HS-27A (cell line): ENCODE data around the gene PEAK3.

Source experiments
- DNase-seq: peaks from one replicate; pipeline ENCODE4 v3.0.0-alpha.2; 2012; ENCODE audit warnings: low read depth, missing footprints

The PEAK3 gene

DNA sequence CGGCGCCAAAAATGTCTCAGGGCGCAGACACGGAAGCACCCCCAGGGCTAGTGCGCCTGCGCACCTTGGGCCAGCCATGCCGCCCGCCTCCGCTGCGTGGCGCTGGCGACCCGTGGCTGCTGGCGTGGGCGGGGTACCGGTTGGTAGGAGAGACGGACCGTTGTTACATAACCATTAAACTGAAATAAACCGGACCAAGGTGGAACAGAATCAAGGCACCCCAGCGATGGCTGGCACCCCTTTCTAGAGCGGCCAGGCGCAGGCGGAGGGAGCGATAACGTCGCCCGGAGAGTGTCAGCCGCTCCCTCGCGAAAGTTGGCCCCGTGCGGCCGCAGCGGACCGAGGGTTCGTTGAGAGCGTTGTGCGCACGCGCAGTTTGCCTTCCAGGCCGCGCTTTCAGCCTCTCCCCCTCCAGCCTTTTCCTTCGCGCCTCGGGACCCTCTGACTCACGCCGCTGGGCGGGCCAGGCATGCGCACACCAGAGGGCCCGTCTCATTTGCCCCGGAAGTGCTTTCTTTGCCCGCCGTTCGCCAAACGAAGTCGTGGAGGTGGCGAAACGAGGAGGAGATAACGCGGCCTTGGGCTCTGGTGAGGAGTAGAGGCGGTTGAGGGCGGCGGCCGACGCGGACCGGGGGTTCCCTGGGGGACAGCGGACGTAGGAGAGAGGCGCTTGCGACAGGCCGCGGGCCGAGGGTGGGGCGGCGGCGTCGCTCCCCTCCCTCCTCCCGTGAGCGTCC lies 45.5 kb downstream of the PEAK3 start, which contains the start of the genes PLEKHJ1 and SF3A2:
Gene PLEKHJ1, minus strand, starts transcription at position 16 of the 737 bp plus-strand sequence. CDS start 81 bp downstream, outside the sequence.
Gene SF3A2, plus strand, starts transcription at position 511 of the 737 bp plus-strand sequence. CDS start 6,595 bp downstream, outside the sequence.
- peak; percentile 92 for DNase-seq

DNA sequence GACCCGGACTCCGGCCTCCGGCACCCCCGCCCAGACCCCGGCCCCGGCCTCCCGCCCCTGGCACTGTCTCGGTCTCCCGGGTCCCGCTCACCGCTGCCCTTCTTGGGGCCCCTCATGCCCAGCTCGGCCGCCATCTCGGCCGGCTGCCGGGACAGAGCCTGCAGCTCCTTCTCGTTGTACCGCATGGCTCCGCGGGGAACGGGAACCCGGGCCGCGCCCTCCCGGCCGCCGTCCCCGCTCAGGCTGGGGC lies 46.0 kb downstream of the PEAK3 start:
- no peak for DNase-seq

DNA sequence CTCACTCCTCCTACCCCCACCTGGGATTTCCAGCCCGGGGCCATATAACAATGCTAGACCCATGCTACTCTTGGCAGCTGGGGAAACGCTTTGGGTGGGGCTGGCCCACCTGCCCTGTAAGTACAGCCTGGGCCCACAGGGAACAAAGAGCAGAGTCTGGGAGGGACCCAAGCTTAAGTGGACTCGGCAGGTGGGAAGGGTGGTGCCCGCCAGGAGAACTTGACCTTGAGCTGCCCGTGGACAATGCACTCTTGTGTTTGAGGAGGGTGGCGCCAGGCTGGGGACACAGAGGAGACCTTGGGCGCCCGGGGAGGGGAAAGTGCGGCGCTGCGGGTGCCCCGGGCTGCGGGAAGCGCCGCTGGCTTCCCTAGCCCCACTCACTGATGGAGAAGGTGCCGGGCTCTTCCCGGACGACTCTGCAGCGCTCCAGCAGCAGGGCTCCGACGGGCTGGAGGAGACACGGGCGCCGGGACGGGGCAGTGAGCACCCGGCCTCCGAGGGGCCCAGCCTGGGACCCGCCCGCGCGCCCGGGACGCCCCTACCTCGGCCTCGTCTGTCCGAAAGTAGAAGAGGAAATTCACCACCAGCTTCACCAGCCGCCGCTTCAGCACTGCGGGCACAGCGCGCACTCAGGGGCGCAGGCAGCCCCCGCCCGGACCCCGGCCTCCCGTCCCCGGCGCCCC lies 46.5 kb downstream of the PEAK3 start:
- DNase-seq, result no peak

DNA sequence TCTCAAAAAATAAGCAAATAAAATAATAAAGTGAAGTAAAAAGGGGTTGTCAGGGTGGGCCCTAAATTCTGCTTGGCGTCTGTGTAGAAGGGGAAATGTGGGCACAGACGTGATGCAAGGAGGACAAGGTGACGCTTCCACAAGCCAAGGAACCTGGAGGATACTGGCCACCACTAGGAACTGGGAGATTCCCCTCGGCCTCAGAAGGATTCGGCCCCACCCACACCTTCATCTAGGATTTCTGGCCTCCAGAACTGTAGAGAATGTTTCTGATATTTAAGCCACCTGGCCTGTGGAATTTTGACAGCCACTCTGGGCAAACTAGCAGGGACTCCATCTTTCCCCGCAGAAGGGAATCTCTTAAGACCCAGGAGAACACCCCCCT lies 47.0 kb downstream of the PEAK3 start:
- DNase-seq, result no peak

DNA sequence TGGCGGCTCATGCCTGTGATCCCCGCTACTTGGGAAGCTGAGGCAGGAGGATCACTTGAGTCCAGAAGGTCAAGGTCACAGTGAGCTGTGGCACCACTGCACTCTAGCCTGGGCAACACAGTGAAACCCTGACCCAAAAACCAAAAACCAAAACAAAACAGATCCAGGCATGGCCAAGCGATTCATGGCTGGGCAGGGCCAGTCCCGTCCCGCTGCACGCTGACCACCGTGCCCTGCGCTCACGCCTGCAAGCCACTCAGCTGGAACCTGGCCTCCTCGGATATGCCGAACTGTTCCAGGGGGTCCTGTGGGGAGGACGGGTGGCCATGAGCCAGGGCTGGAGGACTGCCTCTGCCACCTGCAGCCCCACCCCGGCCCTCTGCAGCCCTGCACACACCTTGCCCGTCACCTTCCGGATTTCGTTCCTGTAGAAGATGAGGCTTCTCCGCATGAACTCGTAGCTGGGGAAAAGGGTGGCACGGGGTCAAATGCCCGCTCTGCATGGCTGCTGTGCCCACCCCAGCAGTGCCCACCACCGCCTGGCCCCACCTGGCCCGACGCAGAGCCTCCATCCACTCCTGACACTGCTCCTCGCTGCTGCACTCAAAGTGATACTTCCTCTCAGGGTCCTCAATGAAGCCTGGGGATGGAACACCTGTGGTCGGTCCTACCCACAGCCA lies 48.2 kb downstream of the PEAK3 start:
- no peak for DNase-seq

DNA sequence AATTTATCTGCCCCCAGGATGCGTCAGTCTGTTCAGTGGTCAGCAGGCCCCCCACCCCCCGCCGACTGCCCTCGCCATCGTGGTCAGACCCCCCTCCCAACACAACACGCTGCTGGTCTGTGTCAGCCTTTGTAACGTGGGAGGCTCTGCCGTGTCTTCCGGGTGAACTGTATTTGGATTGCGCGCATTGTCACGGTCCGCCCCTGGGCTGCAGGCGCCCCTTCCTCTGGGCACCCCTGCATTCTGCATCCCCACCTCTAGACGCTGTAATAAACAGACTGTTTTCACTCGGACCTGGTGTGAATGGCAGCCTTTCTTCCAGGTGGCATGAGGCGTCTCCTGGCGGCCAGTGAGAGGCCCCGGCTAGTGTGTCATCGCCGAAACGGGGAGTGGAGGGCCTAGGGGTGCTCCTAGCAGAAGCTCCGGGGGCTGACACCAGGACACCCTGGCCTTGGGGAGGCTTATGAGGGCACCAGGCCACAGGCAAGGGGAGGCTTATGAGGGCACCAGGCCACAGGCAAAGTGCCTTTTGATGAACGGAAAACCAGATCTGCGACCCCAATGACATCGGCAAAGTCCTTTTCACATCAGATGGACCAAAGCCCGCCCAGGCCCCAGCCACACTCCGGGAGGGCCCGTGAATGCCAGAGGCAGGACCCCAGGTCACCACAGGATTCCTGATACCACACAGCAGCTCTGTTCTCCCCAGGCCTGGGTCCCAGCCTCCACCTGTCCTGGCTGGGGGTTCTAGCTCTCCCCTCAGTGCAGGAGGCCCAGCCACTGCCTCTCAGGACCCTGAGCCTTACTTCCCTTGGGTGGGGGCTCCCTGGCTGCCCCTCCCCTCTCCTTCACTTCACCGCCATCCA lies 49.5 kb downstream of the PEAK3 start:
- DNase-seq, result no peak

DNA sequence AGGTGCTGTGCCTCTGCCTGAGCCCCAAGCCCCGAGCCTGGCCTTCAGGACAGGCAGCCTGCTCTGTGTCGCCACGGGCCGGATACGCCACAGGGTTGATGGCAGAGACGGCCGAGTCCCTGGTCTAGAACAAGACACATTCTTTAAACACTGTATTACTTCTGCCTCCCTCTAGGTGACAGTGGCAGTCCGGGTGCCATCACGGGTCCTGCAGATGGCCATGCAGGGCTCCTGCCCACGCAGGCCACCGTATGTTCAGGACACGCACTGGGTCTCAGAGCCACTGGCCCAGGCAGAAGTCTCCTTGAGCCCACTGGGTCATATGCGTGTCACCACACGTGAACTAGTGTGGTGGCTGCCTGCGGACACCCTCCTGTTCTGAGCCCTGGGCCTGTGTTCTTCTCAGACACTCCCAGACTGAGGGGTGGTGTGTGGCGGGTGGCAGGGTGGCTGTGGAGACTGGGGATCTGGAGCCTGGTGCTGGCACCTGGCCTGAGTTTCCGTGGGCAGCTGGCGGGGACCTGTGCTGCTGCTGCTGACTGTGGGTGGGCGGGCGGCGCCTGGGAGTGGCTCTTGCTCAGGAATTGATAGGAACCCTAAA lies 50.3 kb downstream of the PEAK3 start:
- DNase-seq, result no peak

DNA sequence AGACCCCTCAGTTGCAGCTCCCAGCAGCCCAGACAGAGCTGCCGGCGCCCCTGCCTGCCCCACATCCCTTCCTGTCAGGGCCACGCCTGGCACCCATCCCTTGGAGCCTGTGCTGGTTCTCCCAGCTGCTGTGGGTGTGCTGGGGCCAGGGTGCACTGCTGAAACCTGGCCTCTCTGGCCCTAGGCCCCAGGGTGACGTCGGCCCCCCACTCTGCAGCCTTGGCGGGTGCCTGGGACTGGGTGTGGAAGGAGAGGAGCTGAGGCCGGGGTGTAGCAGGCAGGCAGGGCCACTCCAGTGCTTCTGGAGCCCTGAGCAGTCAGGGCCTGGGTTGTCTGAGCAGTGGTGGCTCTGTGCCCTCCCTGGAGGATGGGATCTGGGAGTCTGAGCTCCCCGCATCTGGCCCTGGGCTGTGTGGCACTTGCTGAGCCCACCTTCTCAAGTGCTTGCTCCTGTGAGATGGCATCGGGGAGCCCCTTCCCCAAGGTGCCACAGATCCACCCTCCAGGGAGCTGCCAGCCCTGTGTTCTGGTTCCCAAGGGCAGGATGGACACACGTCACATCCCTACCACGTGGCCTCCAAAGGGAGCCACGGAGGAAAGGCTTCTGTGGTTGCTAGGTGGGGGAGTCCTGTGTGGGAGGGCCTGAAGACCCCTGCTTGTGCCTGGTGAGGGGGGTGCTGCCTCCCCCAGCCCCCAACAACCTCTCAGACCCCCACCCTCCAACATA lies 51.0 kb downstream of the PEAK3 start:
- DNase-seq, result no peak

DNA sequence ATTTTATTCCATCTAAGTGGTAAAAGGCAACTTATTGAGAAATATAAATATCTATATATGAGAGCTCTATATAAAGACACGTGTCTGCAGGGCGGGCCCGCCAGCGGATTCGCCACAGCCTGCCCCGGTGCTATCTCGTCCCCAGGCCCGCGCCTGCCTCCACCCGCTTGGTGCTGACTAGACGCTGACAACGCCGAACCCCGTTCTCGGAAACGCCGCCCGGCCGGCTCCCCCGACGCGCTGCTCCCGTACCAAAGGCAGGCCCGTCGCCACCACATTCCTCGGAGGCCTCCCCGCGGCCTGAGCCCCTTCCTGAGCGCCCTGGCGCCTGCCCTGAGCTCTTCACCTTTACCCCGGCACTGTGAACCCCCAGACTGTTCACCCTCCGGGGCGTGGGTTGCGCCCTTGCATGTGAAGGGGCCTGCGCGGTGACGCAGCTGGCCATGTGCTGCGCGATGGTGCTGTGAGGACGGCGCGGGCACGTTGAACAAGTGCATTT lies 51.9 kb downstream of the PEAK3 start:
- DNase-seq, result no peak

DNA sequence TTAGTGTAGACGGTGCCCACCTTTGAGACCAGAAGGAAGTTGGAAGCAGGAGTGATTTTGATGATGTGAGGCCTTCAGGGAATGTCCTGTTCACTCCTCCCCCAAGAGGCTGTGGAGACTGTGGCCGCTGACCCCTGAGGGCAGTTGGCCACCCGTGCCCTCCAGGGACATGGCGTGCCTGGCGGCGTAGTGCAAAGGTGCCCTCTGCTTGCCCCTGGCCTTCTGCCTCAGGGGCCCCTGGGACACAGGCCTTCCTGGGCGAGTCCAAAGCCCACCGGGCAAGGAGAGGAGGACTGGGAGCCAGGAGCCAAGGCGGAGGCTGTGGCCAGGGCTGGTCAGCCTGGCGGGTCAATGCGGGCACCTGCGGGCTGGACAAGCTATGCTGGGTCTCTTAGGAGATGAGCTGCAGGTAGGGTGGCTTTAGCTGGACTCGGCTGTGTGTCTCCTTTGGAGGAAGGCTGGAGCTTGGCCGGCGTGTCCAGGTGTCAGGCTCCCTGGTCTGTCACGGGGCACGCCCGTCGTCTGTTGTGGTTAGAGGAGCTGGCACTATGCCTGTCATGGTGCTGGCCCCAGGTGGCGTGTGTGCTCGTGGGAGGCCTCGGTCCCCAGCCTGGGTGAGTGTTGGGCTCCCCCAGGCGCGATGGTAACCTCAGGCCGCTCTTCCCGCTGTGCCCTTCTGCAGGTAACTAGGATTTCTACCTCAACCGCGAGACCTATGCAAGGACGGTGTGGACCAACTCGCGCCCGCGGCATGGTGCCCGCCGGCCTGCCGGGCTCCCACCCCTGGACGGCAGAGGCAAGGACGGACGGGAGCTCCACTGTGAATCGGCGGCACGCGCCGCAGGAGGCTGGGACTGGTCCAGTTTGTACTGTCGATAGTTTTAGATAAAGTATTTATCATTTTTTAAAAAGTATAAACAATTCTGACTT lies 52.6 kb downstream of the PEAK3 start:
- no peak for DNase-seq

DNA sequence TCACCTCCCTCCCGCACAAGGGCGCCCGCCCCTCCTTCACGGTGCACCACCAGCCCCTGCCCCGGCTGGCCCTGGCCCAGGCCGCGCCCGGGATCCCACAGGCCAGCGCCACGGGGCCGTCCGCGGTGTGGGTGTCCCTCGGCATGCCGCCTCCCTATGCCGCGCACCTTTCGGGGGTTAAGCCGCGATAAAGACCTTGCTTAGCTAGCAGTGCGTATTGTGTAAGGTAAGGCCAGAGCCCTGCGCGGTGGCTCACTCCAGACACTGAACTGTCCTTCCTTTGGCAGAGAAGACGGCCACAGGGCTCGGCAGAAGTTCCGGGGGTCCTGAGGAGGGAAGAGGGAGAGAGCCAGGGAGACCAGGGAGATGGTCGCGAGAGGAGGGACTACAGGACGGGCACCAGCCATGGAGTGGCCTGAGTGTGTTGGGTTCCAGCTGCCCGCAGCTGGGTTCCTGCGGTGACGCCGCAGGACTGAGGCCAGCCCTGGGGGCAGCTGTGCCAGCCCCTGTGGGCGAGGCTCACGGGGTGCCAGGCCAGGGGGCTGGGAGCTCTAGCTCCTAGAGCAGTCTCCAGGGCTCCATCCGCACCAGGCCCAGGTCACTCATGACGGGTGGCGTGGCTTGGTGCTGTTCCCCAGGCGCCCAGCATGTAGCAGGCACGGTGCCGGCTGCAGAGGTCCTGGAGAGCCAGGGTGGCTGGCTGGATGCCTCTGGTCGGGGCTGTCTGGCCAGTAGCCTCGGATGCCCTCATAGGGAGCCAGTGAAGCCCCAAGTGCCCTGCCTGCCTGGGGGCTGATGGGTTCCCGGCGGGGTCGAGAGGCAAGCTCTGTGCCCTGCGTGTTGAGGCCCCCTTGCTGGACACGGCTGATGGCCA lies 53.6 kb downstream of the PEAK3 start:
- DNase-seq, result no peak

DNA sequence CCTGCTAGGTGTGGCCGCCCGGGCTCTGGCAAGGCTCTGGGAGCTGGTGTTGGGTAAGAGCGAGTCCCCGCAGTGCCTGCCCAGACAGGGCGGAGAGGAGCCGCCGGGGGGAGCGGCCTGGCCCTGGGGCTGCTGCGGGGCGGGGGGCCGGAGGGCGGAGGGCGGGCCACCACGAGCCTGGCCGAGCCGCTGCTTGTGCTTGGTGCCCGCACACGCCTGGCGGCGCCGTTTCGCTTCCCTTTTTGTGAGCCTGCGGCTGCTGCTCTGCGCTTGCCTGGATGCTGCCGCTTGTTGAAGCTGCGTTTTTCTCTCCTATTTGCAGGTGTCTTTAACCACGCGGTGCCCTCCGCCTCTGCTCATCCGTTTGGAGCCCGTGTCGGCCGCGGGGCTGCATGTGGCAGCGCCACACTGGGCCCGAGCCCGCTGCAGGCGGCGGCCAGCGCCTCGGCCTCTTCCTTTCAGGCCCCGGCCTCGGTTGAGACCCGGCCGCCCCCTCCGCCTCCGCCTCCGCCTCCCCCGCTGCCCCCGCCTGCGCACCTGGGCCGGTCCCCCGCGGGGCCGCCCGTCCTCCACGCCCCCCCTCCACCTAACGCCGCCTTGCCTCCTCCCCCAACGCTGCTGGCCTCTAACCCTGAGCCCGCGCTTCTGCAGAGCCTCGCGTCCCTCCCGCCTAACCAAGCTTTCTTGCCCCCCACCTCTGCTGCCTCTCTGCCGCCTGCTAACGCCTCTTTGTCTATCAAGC lies 54.4 kb downstream of the PEAK3 start:
- DNase-seq, result no peak

DNA sequence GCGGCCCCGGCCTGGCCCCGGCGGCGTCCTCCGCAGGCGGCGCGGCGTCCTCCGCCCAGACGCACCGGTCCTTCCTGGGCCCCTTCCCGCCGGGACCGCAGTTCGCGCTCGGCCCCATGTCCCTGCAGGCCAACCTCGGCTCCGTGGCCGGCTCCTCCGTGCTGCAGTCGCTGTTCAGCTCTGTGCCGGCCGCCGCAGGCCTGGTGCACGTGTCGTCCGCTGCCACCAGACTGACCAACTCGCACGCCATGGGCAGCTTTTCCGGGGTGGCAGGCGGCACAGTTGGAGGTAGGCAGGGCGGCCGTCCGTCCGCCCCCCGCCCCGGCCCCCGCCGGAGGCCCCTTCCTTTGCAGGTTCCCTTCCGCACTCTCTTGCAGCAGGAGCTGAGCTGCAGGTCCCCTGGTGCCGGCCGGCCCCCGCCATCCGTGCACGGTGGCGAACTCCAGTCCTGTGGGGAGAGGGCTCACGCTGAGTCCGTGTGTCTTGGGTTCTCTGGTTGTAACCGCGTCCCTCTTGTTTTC lies 55.1 kb downstream of the PEAK3 start:
- DNase-seq, result no peak

DNA sequence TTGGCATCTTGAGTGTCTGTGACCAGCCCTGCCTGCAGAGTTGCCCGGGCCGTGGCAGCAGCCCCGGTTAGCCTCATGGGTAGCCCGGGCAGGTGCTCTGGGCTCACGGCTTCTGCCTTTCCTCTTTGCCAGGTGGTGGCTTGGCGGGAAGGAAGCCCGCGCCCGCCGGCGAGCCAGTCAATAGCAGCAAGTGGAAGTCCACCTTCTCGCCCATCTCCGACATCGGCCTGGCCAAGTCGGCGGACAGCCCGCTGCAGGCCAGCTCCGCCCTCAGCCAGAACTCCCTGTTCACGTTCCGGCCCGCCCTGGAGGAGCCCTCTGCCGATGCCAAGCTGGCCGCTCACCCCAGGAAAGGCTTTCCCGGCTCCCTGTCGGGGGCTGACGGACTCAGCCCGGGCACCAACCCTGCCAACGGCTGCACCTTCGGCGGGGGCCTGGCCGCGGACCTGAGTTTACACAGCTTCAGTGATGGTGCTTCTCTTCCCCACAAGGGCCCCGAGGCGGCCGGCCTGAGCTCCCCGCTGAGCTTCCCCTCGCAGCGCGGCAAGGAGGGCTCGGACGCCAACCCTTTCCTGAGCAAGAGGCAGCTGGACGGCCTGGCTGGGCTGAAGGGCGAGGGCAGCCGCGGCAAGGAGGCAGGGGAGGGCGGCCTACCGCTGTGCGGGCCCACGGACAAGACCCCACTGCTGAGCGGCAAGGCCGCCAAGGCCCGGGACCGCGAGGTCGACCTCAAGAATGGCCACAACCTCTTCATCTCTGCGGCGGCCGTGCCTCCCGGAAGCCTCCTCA lies 55.7 kb downstream of the PEAK3 start:
- DNase-seq, result no peak

DNA sequence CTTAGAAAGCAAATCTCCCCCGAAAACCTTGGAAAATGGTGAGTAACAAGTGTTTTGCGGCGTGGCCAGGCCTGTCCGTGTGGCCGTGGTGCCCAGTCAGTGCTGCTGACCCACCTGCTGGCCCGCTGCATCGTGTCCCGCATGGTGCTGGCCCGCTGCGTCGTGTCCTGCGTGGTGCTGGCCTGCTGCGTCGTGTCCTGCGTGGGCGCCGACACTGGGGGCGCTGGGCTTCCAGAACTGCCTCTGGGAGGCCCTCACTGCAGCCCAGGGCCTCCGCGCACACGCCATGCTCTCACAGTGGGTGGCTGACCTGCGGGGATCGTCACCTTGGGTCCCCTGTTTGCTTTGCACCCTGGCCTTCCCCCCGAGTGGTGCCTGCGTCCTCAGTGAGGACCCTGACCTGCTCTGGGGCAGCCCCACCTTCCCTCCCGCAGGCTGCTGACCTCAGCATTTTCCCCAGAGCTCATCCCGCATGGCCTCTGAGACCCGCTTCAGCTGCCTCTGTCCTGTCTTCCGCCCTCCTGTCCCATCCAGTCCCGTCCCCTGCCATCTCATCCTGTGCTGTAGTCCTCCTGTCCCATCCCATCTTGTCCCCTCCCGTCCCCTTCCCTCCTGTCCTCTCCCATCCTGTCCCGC lies 56.4 kb downstream of the PEAK3 start:
- DNase-seq, result no peak

DNA sequence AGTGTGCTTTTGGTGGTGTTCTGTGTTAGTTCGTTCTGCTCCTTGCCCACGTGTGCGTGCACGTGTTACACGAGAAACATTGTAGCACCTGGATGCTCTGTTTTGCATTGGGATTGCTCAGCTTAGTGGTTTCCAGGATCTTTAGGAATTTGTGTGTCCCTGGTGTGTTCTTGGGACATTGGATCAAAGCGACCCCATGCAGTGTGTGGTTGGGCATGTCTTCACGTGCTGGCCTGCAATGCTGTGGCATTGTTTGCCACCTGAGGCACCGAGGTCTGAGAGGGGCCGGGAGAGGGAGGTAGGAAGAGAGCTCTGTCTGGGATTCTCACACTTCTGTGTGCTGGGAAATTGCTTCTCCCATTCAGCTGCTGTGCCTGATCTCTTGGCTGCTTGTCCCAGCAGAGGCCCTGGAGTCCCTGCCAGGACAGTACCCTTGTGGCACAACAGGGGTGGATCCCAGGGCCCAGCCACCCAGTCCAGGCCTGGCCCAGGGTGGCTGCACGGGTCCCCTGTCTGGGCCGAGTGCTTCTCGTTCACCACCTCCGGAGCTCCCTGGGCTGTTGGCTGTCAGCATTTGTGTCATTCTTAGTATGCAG lies 57.1 kb downstream of the PEAK3 start:
- no peak for DNase-seq
